Measurements from ENCODE around the gene ROGDI. TPM values are rescaled to one million over a fixed set of nuclear protein-coding genes. Genes with fewer than 3 reads are reported as not detected.

Gene ROGDI
- total RNA-seq, 2 experiments from 2014 or later: 9.4 to 11.0 TPM

- H3K4me1 Mint-ChIP-seq (ENCODE audit: low read depth): peaks cover 32% of the 10 kb centered on the region
- ChIA-PET CTCF (no interaction called here), POLR2A (interaction anchor here (0.6 to 3.5 kb wide), 7 partner anchors 29 to 352 kb away, joined by 3 to 61 read pairs (median 6); partner anchors contain the start of genes ANKS3, DNAAF8 and ROGDI)
- H3K9me3 Mint-ChIP-seq: no peaks in the 10 kb centered on the region
- H3K27ac Mint-ChIP-seq: peak within 1 kb of the TSS; percentile 90
- peak within 1 kb of the TSS; percentile 80 for H3K4me3 ChIP-seq (ENCODE audit: low read length)
- H3K9me3 ChIP-seq (ENCODE audit: control insufficient read depth in 1 of 2, insufficient read depth in 1 of 2, low read length in 2 of 2): no peaks in the 10 kb centered on the region
- ATAC-seq (ENCODE audit: poor library complexity) (peak; percentile 90), DNase-seq (peak; percentile 90 to 99 (median 96))
- peaks cover 43% of the 10 kb centered on the region for H3K36me3 Mint-ChIP-seq (ENCODE audit: low read depth)
- no peak for TF ChIP-seq CTCF (IDR thresholded peaks at IDR 0.05)
- peaks cover 41% of the 10 kb centered on the region for H3K4me1 ChIP-seq (ENCODE audit: insufficient read depth, low read length)
- peak within 1 kb of the TSS; percentile 52 to 69 for H3K27ac ChIP-seq (ENCODE audit: low read depth in 1 of 2, low read length in 2 of 2)
- H3K27me3 ChIP-seq (ENCODE audit: control insufficient read depth in 1 of 2, insufficient read depth in 2 of 2, low read length in 2 of 2): no peaks in the 10 kb centered on the region
- no peaks in the 10 kb centered on the region for H3K27me3 Mint-ChIP-seq
- H3K4me3 Mint-ChIP-seq: peak within 1 kb of the TSS; percentile 96
- H3K36me3 ChIP-seq (ENCODE audit: insufficient read depth, low read length): peaks cover 21% of the 10 kb centered on the region
- intact Hi-C loops (cut with DNase I, micrococcal nuclease): loop anchor here (1.0 to 5.0 kb wide), 5 partner anchors 32 to 496 kb away; partner anchors contain the start of genes ANKS3 (in 2 of the 2), DNAAF8 (in 2 of the 2), EEF2KMT (in 1 of the 2) and MGRN1 (in 1 of the 2)
These were observed 35.4 kb downstream of the ROGDI start, which contains the start of gene ZNF500 for GRCh38 chr16:4766875-4767628. Gene ZNF500, minus strand, starts transcription at chr16:4767162. Its CDS starts 1,184 bp downstream, at chr16:4765978.

- peak overlapping the region in 1 of 2 donors; percentile 25 for H3K27ac ChIP-seq (ENCODE audit: low read depth in 1 of 2, low read length in 2 of 2)
These were observed 36.6 kb downstream of the ROGDI start for GRCh38 chr16:4765511-4766474.

More at GRCh38 chr16:4765511-4766474, 36.6 kb downstream of the ROGDI start:
- H3K27me3 ChIP-seq (ENCODE audit: control insufficient read depth in 1 of 2, insufficient read depth in 2 of 2, low read length in 2 of 2): no peaks in the 10 kb centered on the region
- peak overlapping the region; percentile 80 for H3K4me3 ChIP-seq (ENCODE audit: low read length)
- no peak for TF ChIP-seq CTCF (IDR thresholded peaks at IDR 0.05)
- H3K27me3 Mint-ChIP-seq: no peaks in the 10 kb centered on the region
- peaks cover 32% of the 10 kb centered on the region for H3K4me1 Mint-ChIP-seq (ENCODE audit: low read depth)
- peaks cover 50% of the 10 kb centered on the region for H3K36me3 Mint-ChIP-seq (ENCODE audit: low read depth)
- H3K36me3 ChIP-seq (ENCODE audit: insufficient read depth, low read length): peaks cover 29% of the 10 kb centered on the region
- no peak for DNase-seq
- H3K9me3 Mint-ChIP-seq: no peaks in the 10 kb centered on the region
- peak overlapping the region; percentile 89 for H3K4me3 Mint-ChIP-seq
- ChIA-PET POLR2A (interaction anchor here (1.2 to 3.5 kb wide), 6 partner anchors 31 to 149 kb away, joined by 3 to 61 read pairs (median 6); partner anchors contain the start of genes ANKS3, DNAAF8 and ROGDI), CTCF (no interaction called here)
- peaks cover 41% of the 10 kb centered on the region for H3K4me1 ChIP-seq (ENCODE audit: insufficient read depth, low read length)
- intact Hi-C loops (cut with DNase I, micrococcal nuclease): loop anchor here (2.0 to 5.0 kb wide), 4 partner anchors 31 to 495 kb away; partner anchors contain the start of genes ANKS3 (in 1 of the 2), DNAAF8 (in 1 of the 2), EEF2KMT (in 1 of the 2) and MGRN1 (in 1 of the 2)
- H3K9me3 ChIP-seq (ENCODE audit: control insufficient read depth in 1 of 2, insufficient read depth in 1 of 2, low read length in 2 of 2): no peaks in the 10 kb centered on the region
- no peak for ATAC-seq (ENCODE audit: poor library complexity)
- peak overlapping the region; percentile 90 for H3K27ac Mint-ChIP-seq
